Mucosa of descending colon (tissue), 3 donors: ENCODE measurements around the gene WDR1. TPM values are rescaled to one million over a fixed set of nuclear protein-coding genes. Genes with fewer than 3 reads are reported as not detected.

Source experiments
- ATAC-seq: fragments of 200-7000 bp; cut with Tn5 transposase; one replicate; pipeline ENCODE4 v1.9.1; 2020; ENCODE audit warnings: mild to moderate bottlenecking, moderate library complexity
- DNase-seq, 3 donors: peaks; one replicate each; pipeline ENCODE4 v3.0.0-alpha.2; 2020
- H3K36me3 ChIP-seq: fragments of 200-600 bp; one replicate; pipeline ENCODE4 v1.8.0; 2021; ENCODE audit warnings: low read depth, mild to moderate bottlenecking
- H3K4me1 ChIP-seq: fragments of 200-600 bp; one replicate; pipeline ENCODE4 v1.8.0; 2021; ENCODE audit warnings: low read depth, mild to moderate bottlenecking
- H3K4me3 ChIP-seq: fragments of 200-600 bp; one replicate; pipeline ENCODE4 v1.8.0; 2021; ENCODE audit warnings: mild to moderate bottlenecking
- H3K9me3 ChIP-seq: fragments of 200-600 bp; one replicate; pipeline ENCODE4 v1.8.0; 2021; ENCODE audit warnings: mild to moderate bottlenecking
- intact Hi-C, 2 donors: fragments of 100-400 bp; cut with DNase I in 1 of 2; cut with micrococcal nuclease in 1 of 2; formaldehyde crosslinking; loops; one replicate each; pipeline versions ENCODE4 v1.11.0 to v1.11.1; 2022; cut with DNase I, micrococcal nuclease
- total RNA-seq, 3 donors: library from RNA; stranded (reverse); fragmentation: NEBNext Ultra II Directional in 2 of 3; extraction: Animal tissue kit (Norgen Biotek cat#: 25700) in 2 of 3; gene quantifications; one replicate each; pipeline versions ENCODE4 v1.2.1 to v1.2.4, GENCODE V29; 2021 to 2023
- TF ChIP-seq, protein P1 (sequence below): fragments of 200-600 bp; IDR thresholded peaks from one replicate; pipeline ENCODE4 v1.8.0; 2022; ENCODE audit warnings: antibody characterized with exemption, mild to moderate bottlenecking
- donor health status: DM: no; HTN: no; CAD: no; lungs with moderate emphysema.
- donor health status: DM: no; HTN: no; CAD: no.
- donor health status: DM: no; HTN: yes; CAD: no.

WDR1 gene
- total RNA-seq, 3 donors from 2014 or later = 366 to 467 (median 380) TPM

- intact Hi-C loops = loop anchor here in 1 of 2 donors (10.0 kb wide), 1 partner anchor 374 kb away; no protein-coding TSS in a partner anchor
- TF ChIP-seq, protein P1, sequence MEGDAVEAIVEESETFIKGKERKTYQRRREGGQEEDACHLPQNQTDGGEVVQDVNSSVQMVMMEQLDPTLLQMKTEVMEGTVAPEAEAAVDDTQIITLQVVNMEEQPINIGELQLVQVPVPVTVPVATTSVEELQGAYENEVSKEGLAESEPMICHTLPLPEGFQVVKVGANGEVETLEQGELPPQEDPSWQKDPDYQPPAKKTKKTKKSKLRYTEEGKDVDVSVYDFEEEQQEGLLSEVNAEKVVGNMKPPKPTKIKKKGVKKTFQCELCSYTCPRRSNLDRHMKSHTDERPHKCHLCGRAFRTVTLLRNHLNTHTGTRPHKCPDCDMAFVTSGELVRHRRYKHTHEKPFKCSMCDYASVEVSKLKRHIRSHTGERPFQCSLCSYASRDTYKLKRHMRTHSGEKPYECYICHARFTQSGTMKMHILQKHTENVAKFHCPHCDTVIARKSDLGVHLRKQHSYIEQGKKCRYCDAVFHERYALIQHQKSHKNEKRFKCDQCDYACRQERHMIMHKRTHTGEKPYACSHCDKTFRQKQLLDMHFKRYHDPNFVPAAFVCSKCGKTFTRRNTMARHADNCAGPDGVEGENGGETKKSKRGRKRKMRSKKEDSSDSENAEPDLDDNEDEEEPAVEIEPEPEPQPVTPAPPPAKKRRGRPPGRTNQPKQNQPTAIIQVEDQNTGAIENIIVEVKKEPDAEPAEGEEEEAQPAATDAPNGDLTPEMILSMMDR = no peak
These were observed 44.5 kb upstream of the WDR1 start for GRCh38 chr4:10161146-10161545.

GRCh38 chr4:10160281-10160856, 43.8 kb upstream of the WDR1 start:
- Histone ChIP-seq H3K36me3 (no peaks in the 10 kb centered on the region), H3K9me3 (no peaks in the 10 kb centered on the region), H3K4me1 (peaks cover 17% of the 10 kb centered on the region), H3K4me3 (no peak overlapping the region)
- ATAC-seq (no peak), DNase-seq (no peak)
- TF ChIP-seq, protein P1 = no peak
- intact Hi-C loops = loop anchor here in 1 of 2 donors (10.0 kb wide), 1 partner anchor 374 kb away; no protein-coding TSS in a partner anchor

More at GRCh38 chr4:10161146-10161545, 44.5 kb upstream of the WDR1 start:
- Histone ChIP-seq H3K4me3 (no peak overlapping the region), H3K36me3 (no peaks in the 10 kb centered on the region), H3K9me3 (no peaks in the 10 kb centered on the region), H3K4me1 (peaks cover 17% of the 10 kb centered on the region)
- ATAC-seq (no peak), DNase-seq (no peak)

DNA sequence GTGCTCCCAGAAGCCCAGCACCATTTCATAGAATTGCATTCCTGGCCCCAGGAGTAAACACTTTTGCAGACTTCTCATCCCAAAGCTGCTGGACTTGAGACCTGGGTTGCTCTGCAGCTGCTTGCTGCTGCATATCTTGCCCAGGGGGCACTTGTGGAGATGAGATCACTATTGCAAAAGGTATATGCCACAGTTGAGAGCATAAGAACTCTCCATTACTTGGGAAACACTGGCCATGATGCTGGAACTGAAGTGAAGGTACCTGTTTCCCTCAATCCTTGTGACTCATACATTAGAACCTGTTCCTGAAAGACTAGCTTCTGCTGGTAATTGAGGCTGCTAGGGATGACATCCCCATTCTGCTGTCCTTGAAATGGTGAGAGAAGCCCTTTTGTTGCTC, 43.1 kb upstream of the WDR1 start:
- H3K4me1 ChIP-seq = peaks cover 17% of the 10 kb centered on the region
- TF ChIP-seq, protein P1 = no peak
- DNase-seq = no peak
- no peaks in the 10 kb centered on the region for H3K9me3 ChIP-seq
- intact Hi-C loops = loop anchor here (5.0 to 10.0 kb wide), 2 partner anchors 243 to 375 kb away; no protein-coding TSS in a partner anchor
- no peak overlapping the region for H3K4me3 ChIP-seq
- no peak for ATAC-seq
- H3K36me3 ChIP-seq = no peaks in the 10 kb centered on the region

DNA sequence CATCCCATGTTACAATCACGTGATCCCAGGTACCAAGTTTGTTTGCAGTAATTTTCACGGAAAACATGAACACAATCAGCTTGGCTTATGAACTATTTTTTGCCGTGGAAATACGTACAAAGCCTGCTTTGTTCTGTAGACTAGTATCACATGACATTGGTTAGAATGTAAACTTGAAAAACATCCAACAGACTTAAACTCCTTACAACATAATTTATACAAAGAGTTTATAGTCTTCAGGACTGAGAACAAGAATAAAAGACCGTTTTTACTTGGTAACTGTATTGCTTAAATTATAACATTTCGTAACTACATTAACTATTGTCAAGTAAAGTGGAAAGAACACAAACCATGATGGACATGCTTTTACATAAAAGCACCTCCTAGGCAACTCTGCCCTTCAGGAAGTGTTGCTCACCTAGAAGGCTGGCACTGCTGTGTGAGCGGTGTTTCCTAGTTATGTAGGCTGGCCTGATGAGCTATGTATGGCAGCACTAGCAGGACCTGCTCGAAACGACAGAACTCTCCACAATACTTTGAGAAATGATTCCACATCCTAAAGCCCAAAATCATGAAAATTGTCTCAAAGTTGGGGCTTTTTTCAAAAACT, 41.8 kb upstream of the WDR1 start:
- Histone ChIP-seq H3K9me3 (no peaks in the 10 kb centered on the region), H3K4me1 (peaks cover 15% of the 10 kb centered on the region), H3K4me3 (no peak overlapping the region), H3K36me3 (no peaks in the 10 kb centered on the region)
- peak; percentile 49 for ATAC-seq
- DNase-seq = no peak
- TF ChIP-seq, protein P1 = no peak
- intact Hi-C loops = loop anchor here in 1 of 2 donors (5.0 kb wide), 1 partner anchor 244 kb away; no protein-coding TSS in a partner anchor

DNA sequence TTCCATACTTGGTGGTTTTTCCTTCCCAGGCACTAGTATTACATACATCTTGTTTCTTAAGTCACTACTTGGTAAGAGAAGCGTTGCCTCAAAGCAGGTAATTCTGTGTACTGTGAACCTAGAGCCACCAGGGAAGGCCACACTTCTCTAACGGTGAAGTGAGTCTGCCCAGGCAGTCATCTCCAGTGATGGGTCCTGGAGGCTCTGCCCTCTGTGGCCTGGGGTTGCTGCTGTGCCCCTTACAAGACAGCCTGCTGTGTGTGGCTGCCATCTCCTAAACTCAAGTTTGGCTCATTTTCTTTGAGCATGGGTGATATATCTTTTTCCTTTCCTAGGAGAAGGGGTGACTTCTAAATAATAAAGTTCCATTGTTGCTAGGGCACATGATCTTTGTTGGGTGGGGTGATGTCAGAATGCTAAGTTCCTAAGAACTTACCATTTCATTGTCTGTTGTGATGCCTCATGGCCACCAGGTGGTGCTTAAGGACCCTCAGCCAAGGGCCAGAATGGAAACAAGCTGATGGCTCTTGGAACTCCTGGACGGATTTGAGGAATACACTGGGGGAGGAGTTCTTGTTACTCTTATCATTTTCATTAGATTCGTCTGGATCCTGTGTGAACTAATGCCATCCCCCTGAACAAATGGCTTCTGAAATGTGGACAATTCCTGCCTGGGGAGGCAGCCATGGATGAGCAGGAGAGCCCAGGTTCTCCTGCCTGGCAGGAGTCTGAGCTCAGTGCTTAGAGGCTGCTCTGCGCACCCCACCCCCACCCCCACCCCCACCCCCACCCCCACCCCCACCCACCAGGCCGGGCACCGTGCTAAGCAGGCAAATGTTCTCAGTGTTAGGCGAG, 41.1 kb upstream of the WDR1 start:
- DNase-seq (peak in 2 of 3 donors; percentile 42 to 61), ATAC-seq (peak; percentile 78)
- intact Hi-C loops = loop anchor here in 1 of 2 donors (5.0 kb wide), 1 partner anchor 245 kb away; no protein-coding TSS in a partner anchor
- no peaks in the 10 kb centered on the region for H3K9me3 ChIP-seq
- H3K4me1 ChIP-seq = peaks cover 11% of the 10 kb centered on the region
- H3K4me3 ChIP-seq = no peak overlapping the region
- TF ChIP-seq, protein P1 = peak; percentile 67
- H3K36me3 ChIP-seq = no peaks in the 10 kb centered on the region
